ENCODE measurements around the gene FOXN4.

GRCh38 chr12:109258607-109259544 is 50.2 kb downstream of the FOXN4 start:
- TF ChIP-seq CTCF (IDR thresholded peaks at IDR 0.05) (no peak), POLR2A (IDR thresholded peaks at IDR 0.05) (no peak)
